WTC11 (cell line): ENCODE data around the gene TMEM259. TPM values are rescaled to one million over a fixed set of nuclear protein-coding genes. Genes with fewer than 3 reads are reported as not detected.
A peak's percentile ranks its signal among the peaks of the same experiment; 100 is the strongest.

Source experiments
- ATAC-seq: fragments of 200-7000 bp; cut with Tn5 transposase; 2 replicates; pipeline ENCODE4 v1.10.0; 2021; ENCODE audit warnings: mild to moderate bottlenecking, moderate library complexity
- CTCF ChIA-PET: fragments of 300-600 bp; sonication (Branson Sonifier 250); formaldehyde crosslinking; loops from one replicate; lab custom pipeline; 2021; ENCODE audit warnings: antibody characterized with exemption; lab: Charles Lee
- POLR2A ChIA-PET: fragments of 350-600 bp; sonication (Branson Sonifier 250); formaldehyde crosslinking; loops from one replicate; lab custom pipeline; 2021; ENCODE audit warnings: antibody characterized with exemption; lab: Charles Lee
- DNase-seq: peaks from one replicate; pipeline ENCODE4 v3.0.0; 2021; ENCODE audit warnings: low spot score
- H3K27ac Mint-ChIP-seq: 2 replicates; pipeline ENCODE4 v1.8.0; 2021; ENCODE audit warnings: mixed read lengths
- H3K27me3 Mint-ChIP-seq: 2 replicates; pipeline ENCODE4 v1.8.0; 2021; ENCODE audit warnings: low read depth, mild to moderate bottlenecking, moderate library complexity, mixed read lengths
- H3K36me3 Mint-ChIP-seq: 2 replicates; pipeline ENCODE4 v1.8.0; 2021; ENCODE audit warnings: mixed read lengths
- H3K4me1 Mint-ChIP-seq: 2 replicates; pipeline ENCODE4 v1.8.0; 2022; ENCODE audit warnings: mixed read lengths
- H3K4me3 Mint-ChIP-seq: 2 replicates; pipeline ENCODE4 v1.8.0; 2021; ENCODE audit warnings: mild to moderate bottlenecking, moderate library complexity, mixed read lengths
- H3K9me3 Mint-ChIP-seq: 2 replicates; pipeline ENCODE4 v1.8.0; 2021; ENCODE audit warnings: mixed read lengths
- AR ChIP-seq: fragments of 250-450 bp; sonication (Bioruptor Pico); IDR thresholded peaks from 2 replicates; pipeline ENCODE4 v1.9.0; 2021; ENCODE audit warnings: mild to moderate bottlenecking
- CREB1 ChIP-seq: sonication (generic); formaldehyde crosslinking; IDR thresholded peaks from 2 replicates; pipeline ENCODE4 v1.8.0; 2023; ENCODE audit warnings: mild to moderate bottlenecking, missing genetic modification reagents
- CTCF ChIP-seq: fragments of 200-600 bp; IDR thresholded peaks from 2 replicates; pipeline ENCODE4 v1.8.0; 2022; ENCODE audit warnings: antibody characterized with exemption
- E2F5 ChIP-seq: sonication (generic); formaldehyde crosslinking; IDR thresholded peaks from 2 replicates; pipeline ENCODE4 v1.8.1; 2022; ENCODE audit warnings: mild to moderate bottlenecking, moderate library complexity, missing genetic modification reagents
- EMX1 ChIP-seq: fragments of 250-450 bp; sonication (Bioruptor Pico); IDR thresholded peaks from 2 replicates; pipeline ENCODE4 v1.8.0; 2021; ENCODE audit warnings: mild to moderate bottlenecking
- ETV6 ChIP-seq: sonication (generic); formaldehyde crosslinking; IDR thresholded peaks from 2 replicates; pipeline ENCODE4 v1.8.1; 2022; ENCODE audit warnings: mild to moderate bottlenecking, missing genetic modification reagents
- FOXK1 ChIP-seq: sonication (generic); formaldehyde crosslinking; IDR thresholded peaks from 2 replicates; pipeline ENCODE4 v1.8.0; 2022; ENCODE audit warnings: mild to moderate bottlenecking, moderate library complexity, missing genetic modification reagents
- GABPB1 ChIP-seq: sonication (generic); formaldehyde crosslinking; IDR thresholded peaks from 2 replicates; pipeline ENCODE4 v1.8.1; 2023; ENCODE audit warnings: mild to moderate bottlenecking, missing genetic modification reagents
- GRHL2 ChIP-seq: fragments of 250-450 bp; sonication (Bioruptor Pico); IDR thresholded peaks from 2 replicates; pipeline ENCODE4 v1.8.0; 2022; ENCODE audit warnings: mild to moderate bottlenecking, moderate library complexity; ENCODE audit not compliant: insufficient replicate concordance, severe bottlenecking
- GTF2I ChIP-seq: fragments of 250-450 bp; sonication (Bioruptor Pico); conservative IDR thresholded peaks from 2 replicates; pipeline ENCODE4 v1.4.0; 2021; ENCODE audit warnings: mild to moderate bottlenecking
- IRF2 ChIP-seq: sonication (generic); formaldehyde crosslinking; IDR thresholded peaks from 2 replicates; pipeline ENCODE4 v1.8.0; 2022; ENCODE audit warnings: low read depth, missing genetic modification reagents, borderline replicate concordance
- JUN ChIP-seq: sonication (generic); formaldehyde crosslinking; IDR thresholded peaks from 2 replicates; pipeline ENCODE4 v1.8.0; 2023; ENCODE audit warnings: mild to moderate bottlenecking, missing genetic modification reagents
- NFATC4 ChIP-seq: fragments of 250-450 bp; sonication (Bioruptor Pico); IDR thresholded peaks from 2 replicates; pipeline ENCODE4 v1.9.0; 2021; ENCODE audit warnings: mild to moderate bottlenecking
- NR1H2 ChIP-seq: sonication (generic); formaldehyde crosslinking; IDR thresholded peaks from 2 replicates; pipeline ENCODE4 v1.9.0; 2021; ENCODE audit warnings: mild to moderate bottlenecking, moderate library complexity, missing genetic modification reagents
- NR3C1 ChIP-seq: sonication (generic); formaldehyde crosslinking; conservative IDR thresholded peaks from 2 replicates; pipeline ENCODE4 v1.8.1; 2023; ENCODE audit warnings: low read depth, mild to moderate bottlenecking, missing genetic modification reagents
- SMAD3 ChIP-seq: sonication (generic); formaldehyde crosslinking; IDR thresholded peaks from 2 replicates; pipeline ENCODE4 v1.8.0; 2022; ENCODE audit warnings: missing genetic modification reagents, mild to moderate bottlenecking, borderline replicate concordance
- SP1 ChIP-seq: sonication (generic); formaldehyde crosslinking; conservative IDR thresholded peaks from 2 replicates; pipeline ENCODE4 v1.8.1; 2022; ENCODE audit warnings: missing genetic modification reagents
- STAT6 ChIP-seq: sonication (generic); formaldehyde crosslinking; conservative IDR thresholded peaks from 2 replicates; pipeline ENCODE4 v1.8.1; 2023; ENCODE audit warnings: mild to moderate bottlenecking, low read depth, missing genetic modification reagents, moderate library complexity
- TEAD1 ChIP-seq: sonication (generic); formaldehyde crosslinking; IDR thresholded peaks from 2 replicates; pipeline ENCODE4 v1.8.0; 2022; ENCODE audit warnings: mild to moderate bottlenecking, missing genetic modification reagents
- TEAD4 ChIP-seq: sonication (generic); formaldehyde crosslinking; IDR thresholded peaks from 2 replicates; pipeline ENCODE4 v1.8.0; 2022; ENCODE audit warnings: mild to moderate bottlenecking, missing genetic modification reagents
- TP53 ChIP-seq: sonication (generic); formaldehyde crosslinking; IDR thresholded peaks from 2 replicates; pipeline ENCODE4 v1.8.1; 2023; ENCODE audit warnings: mild to moderate bottlenecking, missing genetic modification reagents
- USF1 ChIP-seq: sonication (generic); formaldehyde crosslinking; IDR thresholded peaks from 2 replicates; pipeline ENCODE4 v1.8.0; 2022; ENCODE audit warnings: mild to moderate bottlenecking, missing genetic modification reagents
- ZBTB21 ChIP-seq: sonication (generic); formaldehyde crosslinking; IDR thresholded peaks from 2 replicates; pipeline ENCODE4 v1.8.1; 2023; ENCODE audit warnings: mild to moderate bottlenecking, missing genetic modification reagents, borderline replicate concordance
- ZNF423 ChIP-seq: fragments of 250-450 bp; sonication (Bioruptor Pico); IDR thresholded peaks from 2 replicates; pipeline ENCODE4 v2.1.2; 2022; ENCODE audit warnings: mild to moderate bottlenecking, moderate library complexity
- total RNA-seq: library from RNA; stranded (reverse); gene quantifications from 3 replicates; pipeline ENCODE4 v1.2.3, GENCODE V29; 2021

TMEM259 gene
- total RNA-seq, 1 experiment from 2014 or later: 202 TPM

GRCh38 chr19:1041835-1042685 is 21.1 kb upstream of the TMEM259 start:
- no peak for ATAC-seq
- no peaks in the 10 kb centered on the region for H3K27me3 Mint-ChIP-seq
- no peaks in the 10 kb centered on the region for H3K9me3 Mint-ChIP-seq
- DNase-seq: no peak
- peaks cover 12% of the 10 kb centered on the region for H3K4me1 Mint-ChIP-seq
- POLR2A ChIA-PET: interaction anchor here (1.0 to 3.2 kb wide), 5 partner anchors 15 to 47 kb away, joined by 3 to 70 read pairs (median 3); partner anchors contain the start of genes ARHGAP45, CNN2 and RNU6-2
- H3K36me3 Mint-ChIP-seq: peaks cover 16% of the 10 kb centered on the region
- CTCF ChIA-PET: interaction anchor here (0.5 to 3.4 kb wide), 6 partner anchors 15 to 232 kb away, joined by 3 to 29 read pairs (median 8); partner anchors contain the start of gene ARHGAP45
- TF ChIP-seq TEAD1 (CRISPR knock-in tag): no peak
- no peak for TF ChIP-seq E2F5 (CRISPR knock-in tag)
- TF ChIP-seq SP1 (CRISPR knock-in tag): no peak
- no peak for TF ChIP-seq AR (CRISPR knock-in tag)
- TF ChIP-seq CREB1: no peak
- TF ChIP-seq STAT6: no peak
- TF ChIP-seq FOXK1 (CRISPR knock-in tag): no peak
- TF ChIP-seq IRF2 (CRISPR knock-in tag): no peak
- no peak for TF ChIP-seq ZBTB21
- no peak for TF ChIP-seq ETV6 (CRISPR knock-in tag)
- TF ChIP-seq TEAD4: no peak
- TF ChIP-seq GRHL2 (CRISPR knock-in tag): no peak
- TF ChIP-seq TP53 (CRISPR knock-in tag): no peak
- no peak for TF ChIP-seq GABPB1 (CRISPR knock-in tag)
- TF ChIP-seq ZNF423 (CRISPR knock-in tag): no peak
- TF ChIP-seq NFATC4 (CRISPR knock-in tag): no peak
- TF ChIP-seq JUN (CRISPR knock-in tag): no peak
- TF ChIP-seq NR1H2 (CRISPR knock-in tag): no peak
- no peak overlapping the region; the same call in 1 of the 2 replicates for H3K4me3 Mint-ChIP-seq
- H3K27ac Mint-ChIP-seq: no peak overlapping the region

GRCh38 chr19:1041272-1041834 is 20.4 kb upstream of the TMEM259 start:
- DNase-seq (no peak), ATAC-seq (no peak)
- H3K36me3 Mint-ChIP-seq: peaks cover 19% of the 10 kb centered on the region
- CTCF ChIA-PET: interaction anchor here (0.6 to 3.4 kb wide), 6 partner anchors 9 to 185 kb away, joined by 3 to 29 read pairs (median 8); partner anchors contain the start of gene ARHGAP45
- POLR2A ChIA-PET: interaction anchor here (0.6 to 3.2 kb wide), 6 partner anchors 14 to 403 kb away, joined by 3 to 70 read pairs (median 4); partner anchors contain the start of genes ARHGAP45 and CNN2
- H3K27me3 Mint-ChIP-seq: no peaks in the 10 kb centered on the region
- H3K4me3 Mint-ChIP-seq: peak overlapping the region; percentile 84
- no peaks in the 10 kb centered on the region for H3K9me3 Mint-ChIP-seq
- H3K27ac Mint-ChIP-seq: no peak overlapping the region
- peaks cover 12% of the 10 kb centered on the region for H3K4me1 Mint-ChIP-seq
- TF ChIP-seq NR3C1 (CRISPR knock-in tag): no peak
- TF ChIP-seq EMX1 (CRISPR knock-in tag): no peak
- TF ChIP-seq CTCF: no peak
- peak; percentile 93 for TF ChIP-seq GTF2I (CRISPR knock-in tag)
- TF ChIP-seq TP53 (CRISPR knock-in tag): no peak
- TF ChIP-seq USF1 (CRISPR knock-in tag): no peak
- no peak for TF ChIP-seq ZBTB21
- TF ChIP-seq SMAD3 (CRISPR knock-in tag): no peak
